GM21576 (cell line): ENCODE measurements around the gene WDR83.
"Not testable (repeated sequence)": the region's sequence is repeated elsewhere in the genome, so short reads cannot be mapped to it uniquely, and the experiment has no call there.

Experiments
- ATAC-seq: cut with Tn5 transposase; IDR thresholded peaks from one replicate; pipeline ENCODE4 v1.9.1; 2021; ENCODE audit warnings: mild to moderate bottlenecking, moderate library complexity; ENCODE audit not compliant: unreplicated experiment

The WDR83 gene

GRCh38 chr19:12655546-12655945 is 11.1 kb upstream of the WDR83 start:
- no peak for ATAC-seq

- ATAC-seq = no peak
Measured at GRCh38 chr19:12656899-12657571, 9.6 kb upstream of the WDR83 start.

- no peak for ATAC-seq
Measured at GRCh38 chr19:12657966-12658365, 8.6 kb upstream of the WDR83 start.

GRCh38 chr19:12660980-12661379 is 5.6 kb upstream of the WDR83 start:
- ATAC-seq = no peak

- ATAC-seq = no peak
Measured at GRCh38 chr19:12664406-12665280, 2.0 kb upstream of the WDR83 start.

GRCh38 chr19:12665281-12665573 is 1.4 kb upstream of the WDR83 start:
- no peak for ATAC-seq

GRCh38 chr19:12665671-12666264 is 839 bp upstream of the WDR83 start:
- ATAC-seq = no peak

- ATAC-seq = no peak
Measured at GRCh38 chr19:12667731-12668302, 1.2 kb downstream of the WDR83 start.

GRCh38 chr19:12668346-12668745 is 1.7 kb downstream of the WDR83 start:
- no peak for ATAC-seq

GRCh38 chr19:12668932-12669269 is 2.3 kb downstream of the WDR83 start:
- ATAC-seq = no peak

- ATAC-seq = peak; percentile 35
Measured at GRCh38 chr19:12669270-12670158, 2.9 kb downstream of the WDR83 start.

GRCh38 chr19:12670159-12670928 is 3.7 kb downstream of the WDR83 start:
- no peak for ATAC-seq

GRCh38 chr19:12672744-12673143 is 6.1 kb downstream of the WDR83 start:
- no peak for ATAC-seq

- ATAC-seq = no peak
Measured at GRCh38 chr19:12675399-12675798, 8.8 kb downstream of the WDR83 start.

- no peak for ATAC-seq
Measured at GRCh38 chr19:12675940-12676339, 9.3 kb downstream of the WDR83 start.

- no peak for ATAC-seq
Measured at GRCh38 chr19:12676384-12676792, 9.8 kb downstream of the WDR83 start.

GRCh38 chr19:12676928-12677327 is 10.3 kb downstream of the WDR83 start:
- no peak for ATAC-seq

- not testable (repeated sequence) for ATAC-seq
Measured at GRCh38 chr19:12678039-12678438, 11.4 kb downstream of the WDR83 start.

GRCh38 chr19:12680034-12680433 is 13.4 kb downstream of the WDR83 start:
- ATAC-seq = no peak
